ENCODE data around the gene CHRNA4. TPM values are rescaled to one million over a fixed set of nuclear protein-coding genes. Genes with fewer than 3 reads are reported as not detected.

Gene CHRNA4
- total RNA-seq, 1 donor from 2014 or later: not detected

- Mint-ChIP-seq H3K4me3 (no peak overlapping the region), H3K36me3 (ENCODE audit: low read depth) (no peaks in the 10 kb centered on the region), H3K9me3 (no peaks in the 10 kb centered on the region), H3K27me3 (ENCODE audit: insufficient read depth) (peaks cover 10% of the 10 kb centered on the region), H3K27ac (no peak overlapping the region), H3K4me1 (ENCODE audit: low read depth) (no peaks in the 10 kb centered on the region)
- no peak for DNase-seq (ENCODE audit: low spot score)
- intact Hi-C loops (cut with micrococcal nuclease): loop anchor here (5.0 kb wide), 1 partner anchor 77 kb away; the partner anchor contains the start of gene YTHDF1
Measured at GRCh38 chr20:63294536-63294900, 66.6 kb downstream of the CHRNA4 start.

GRCh38 chr20:63293871-63294535 lies 67.1 kb downstream of the CHRNA4 start:
- DNase-seq (ENCODE audit: low spot score): no peak
- Mint-ChIP-seq H3K36me3 (ENCODE audit: low read depth) (peaks cover under 1% of the 10 kb centered on the region), H3K9me3 (no peaks in the 10 kb centered on the region), H3K27me3 (ENCODE audit: insufficient read depth) (peaks cover 10% of the 10 kb centered on the region), H3K4me1 (ENCODE audit: low read depth) (no peaks in the 10 kb centered on the region), H3K27ac (no peak overlapping the region), H3K4me3 (no peak overlapping the region)
- intact Hi-C loops (cut with micrococcal nuclease): loop anchor here (5.0 kb wide), 1 partner anchor 77 kb away; the partner anchor contains the start of gene YTHDF1

- H3K36me3 Mint-ChIP-seq (ENCODE audit: low read depth): peaks cover 4% of the 10 kb centered on the region
- intact Hi-C loops (cut with micrococcal nuclease): loop anchor here (5.0 kb wide), 1 partner anchor 76 kb away; the partner anchor contains the start of gene YTHDF1
Measured at GRCh38 chr20:63293456-63293855, 67.7 kb downstream of the CHRNA4 start.

More at GRCh38 chr20:63293456-63293855, 67.7 kb downstream of the CHRNA4 start:
- Mint-ChIP-seq H3K27ac (no peak overlapping the region), H3K4me1 (ENCODE audit: low read depth) (no peaks in the 10 kb centered on the region), H3K9me3 (no peaks in the 10 kb centered on the region), H3K27me3 (ENCODE audit: insufficient read depth) (peaks cover 10% of the 10 kb centered on the region), H3K4me3 (no peak overlapping the region)
- no peak for DNase-seq (ENCODE audit: low spot score)

Other genes with a start within 250 kb of the CHRNA4 start
- gene YTHDF1, start 145.2 kb downstream of the CHRNA4 start, total RNA-seq: 48.8 and 49.0 TPM in 2 replicates
- gene BIRC7, start 125.4 kb downstream of the CHRNA4 start, total RNA-seq: not detected in 2 replicates
- not detected in 2 replicates for gene NKAIN4, start 106.9 kb downstream of the CHRNA4 start, total RNA-seq
- gene ARFGAP1, start 88.5 kb downstream of the CHRNA4 start, total RNA-seq: 102 and 107 TPM in 2 replicates
- not detected in 2 replicates for gene COL20A1, start 68.2 kb downstream of the CHRNA4 start, total RNA-seq
- not detected in 2 replicates for gene KCNQ2, start 111.3 kb upstream of the CHRNA4 start, total RNA-seq
- 0.80 and 1.1 TPM in 2 replicates for gene EEF1A2, start 137.7 kb upstream of the CHRNA4 start, total RNA-seq
- gene PPDPF, start 159.4 kb upstream of the CHRNA4 start, total RNA-seq: 117 and 122 TPM in 2 replicates
- gene PTK6, start 176.0 kb upstream of the CHRNA4 start, total RNA-seq: 0.16 and 0.29 TPM in 2 replicates
- not detected in 2 replicates for gene SRMS, start 186.4 kb upstream of the CHRNA4 start, total RNA-seq
- gene FNDC11, start 192.8 kb upstream of the CHRNA4 start, total RNA-seq: 0.15 and 0.26 TPM in 2 replicates
- gene HELZ2, start 212.9 kb upstream of the CHRNA4 start, total RNA-seq: 17.9 and 18.9 TPM in 2 replicates

Measured in activated T-helper 1 cell treated with anti-CD3 and anti-CD28 coated beads, Interleukin-12 subunit alpha, Interleukin-12 subunit beta, Interleukin-2, Interleukin-4 antibody, amounts not matched to agents 30 ng/mL and 10 ng/mL and 1 ng/mL, durations not matched to agents 14 hours and 24 hours and 36 hours (primary cell).